ENCODE measurements around the gene SLCO2A1. TPM values are rescaled to one million over a fixed set of nuclear protein-coding genes. Genes with fewer than 3 reads are reported as not detected.
A peak's percentile ranks its signal among the peaks of the same experiment; 100 is the strongest.

SLCO2A1 gene
- total RNA-seq, 1 donor from 2014 or later, result 1.0 TPM

DNA sequence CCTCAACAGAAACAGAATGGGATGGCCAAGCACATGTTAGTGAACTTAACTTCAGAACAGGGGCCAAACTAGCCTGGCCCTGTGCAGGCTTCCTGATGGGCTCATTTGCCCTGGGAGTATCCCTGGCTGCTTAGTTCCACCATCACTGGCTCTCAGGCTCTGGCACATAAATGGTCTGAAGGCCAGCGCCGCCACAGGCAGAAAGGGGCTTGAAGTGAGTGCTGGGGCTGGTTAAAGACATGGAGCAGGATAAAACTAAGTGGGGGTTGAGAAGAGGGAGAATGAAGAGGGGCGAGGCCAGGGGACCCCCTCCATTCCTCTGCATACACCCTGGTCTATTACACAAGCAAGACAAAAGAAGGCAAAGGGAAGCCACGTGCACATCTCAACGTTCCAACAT, 12.2 kb downstream of the SLCO2A1 start:
- no peaks in the 10 kb centered on the region for H3K9me3 Mint-ChIP-seq (ENCODE audit: low read depth)
- no peak for DNase-seq (ENCODE audit: low spot score)

DNA sequence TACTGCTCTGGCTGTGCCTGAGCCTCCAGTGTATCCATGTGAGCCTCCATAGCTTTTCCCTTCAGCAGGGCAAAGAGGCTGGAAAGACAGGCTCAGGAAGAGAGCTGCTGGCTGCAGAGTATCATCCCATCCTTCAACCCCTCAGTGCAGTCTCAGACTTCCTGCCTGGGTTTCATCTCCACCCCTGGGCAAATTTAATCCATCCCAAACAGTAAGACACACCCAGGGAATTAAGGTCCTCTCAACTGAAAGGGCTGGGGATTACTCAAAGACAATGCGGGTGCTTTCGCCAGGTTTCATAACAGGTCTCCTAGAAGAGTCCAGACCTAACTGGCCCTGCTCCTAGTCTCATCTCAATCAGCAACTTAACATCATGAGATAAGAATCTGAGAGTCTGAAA, 15.5 kb downstream of the SLCO2A1 start:
- TF ChIP-seq, protein P1, sequence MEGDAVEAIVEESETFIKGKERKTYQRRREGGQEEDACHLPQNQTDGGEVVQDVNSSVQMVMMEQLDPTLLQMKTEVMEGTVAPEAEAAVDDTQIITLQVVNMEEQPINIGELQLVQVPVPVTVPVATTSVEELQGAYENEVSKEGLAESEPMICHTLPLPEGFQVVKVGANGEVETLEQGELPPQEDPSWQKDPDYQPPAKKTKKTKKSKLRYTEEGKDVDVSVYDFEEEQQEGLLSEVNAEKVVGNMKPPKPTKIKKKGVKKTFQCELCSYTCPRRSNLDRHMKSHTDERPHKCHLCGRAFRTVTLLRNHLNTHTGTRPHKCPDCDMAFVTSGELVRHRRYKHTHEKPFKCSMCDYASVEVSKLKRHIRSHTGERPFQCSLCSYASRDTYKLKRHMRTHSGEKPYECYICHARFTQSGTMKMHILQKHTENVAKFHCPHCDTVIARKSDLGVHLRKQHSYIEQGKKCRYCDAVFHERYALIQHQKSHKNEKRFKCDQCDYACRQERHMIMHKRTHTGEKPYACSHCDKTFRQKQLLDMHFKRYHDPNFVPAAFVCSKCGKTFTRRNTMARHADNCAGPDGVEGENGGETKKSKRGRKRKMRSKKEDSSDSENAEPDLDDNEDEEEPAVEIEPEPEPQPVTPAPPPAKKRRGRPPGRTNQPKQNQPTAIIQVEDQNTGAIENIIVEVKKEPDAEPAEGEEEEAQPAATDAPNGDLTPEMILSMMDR (IDR thresholded peaks at IDR 0.05), result no peak
- peaks cover 16% of the 10 kb centered on the region for H3K4me1 Mint-ChIP-seq (ENCODE audit: low read depth)
- no peak for DNase-seq (ENCODE audit: low spot score)
- H3K27ac Mint-ChIP-seq (ENCODE audit: unreplicated experiment), result no peak overlapping the region
- H3K36me3 Mint-ChIP-seq (ENCODE audit: low read depth), result peaks cover 1% of the 10 kb centered on the region
- no peaks in the 10 kb centered on the region for H3K9me3 Mint-ChIP-seq (ENCODE audit: low read depth)
- no peak overlapping the region for H3K4me3 Mint-ChIP-seq (ENCODE audit: unreplicated experiment)
- no peaks in the 10 kb centered on the region for H3K27me3 Mint-ChIP-seq (ENCODE audit: low read depth)

More for the DNA sequence above, 12.2 kb downstream of the SLCO2A1 start:
- H3K36me3 Mint-ChIP-seq (ENCODE audit: low read depth), result peaks cover 2% of the 10 kb centered on the region
- peaks cover 6% of the 10 kb centered on the region for H3K4me1 Mint-ChIP-seq (ENCODE audit: low read depth)
- no peak overlapping the region for H3K4me3 Mint-ChIP-seq (ENCODE audit: unreplicated experiment)
- TF ChIP-seq, protein P1 (IDR thresholded peaks at IDR 0.05), result no peak
- no peak overlapping the region for H3K27ac Mint-ChIP-seq (ENCODE audit: unreplicated experiment)
- no peaks in the 10 kb centered on the region for H3K27me3 Mint-ChIP-seq (ENCODE audit: low read depth)

DNA sequence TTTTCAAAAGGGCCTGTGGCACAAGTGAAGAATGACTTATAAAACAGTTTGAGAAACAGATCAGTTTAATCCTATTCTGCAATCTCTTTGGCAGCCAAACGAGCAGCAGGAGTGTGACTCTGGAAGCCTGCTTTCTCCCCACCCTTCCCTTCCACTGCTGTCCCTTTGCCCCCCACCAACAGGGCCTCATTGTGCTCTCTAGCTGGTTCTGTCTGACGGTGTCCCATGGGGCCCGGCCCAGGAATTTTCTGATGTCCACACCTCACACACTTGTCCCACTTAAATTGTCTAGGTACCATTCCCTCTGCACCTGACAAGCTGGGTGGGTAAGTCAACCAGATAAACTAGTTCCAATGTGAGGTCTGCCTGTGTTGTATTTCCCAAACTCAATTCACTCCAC, 16.4 kb downstream of the SLCO2A1 start:
- Mint-ChIP-seq H3K4me3 (ENCODE audit: unreplicated experiment) (no peak overlapping the region), H3K9me3 (ENCODE audit: low read depth) (no peaks in the 10 kb centered on the region), H3K27me3 (ENCODE audit: low read depth) (no peaks in the 10 kb centered on the region), H3K36me3 (ENCODE audit: low read depth) (peaks cover 1% of the 10 kb centered on the region), H3K4me1 (ENCODE audit: low read depth) (peaks cover 22% of the 10 kb centered on the region), H3K27ac (ENCODE audit: unreplicated experiment) (no peak overlapping the region)
- TF ChIP-seq, protein P1 (IDR thresholded peaks at IDR 0.05), result no peak
- DNase-seq (ENCODE audit: low spot score), result no peak

- TF ChIP-seq, protein P1 (IDR thresholded peaks at IDR 0.05), result no peak
- Mint-ChIP-seq H3K36me3 (ENCODE audit: low read depth) (peaks cover 6% of the 10 kb centered on the region), H3K27me3 (ENCODE audit: low read depth) (no peaks in the 10 kb centered on the region), H3K9me3 (ENCODE audit: low read depth) (peaks cover 9% of the 10 kb centered on the region), H3K4me1 (ENCODE audit: low read depth) (peaks cover 26% of the 10 kb centered on the region), H3K4me3 (ENCODE audit: unreplicated experiment) (no peak overlapping the region), H3K27ac (ENCODE audit: unreplicated experiment) (peak overlapping the region; percentile 13)
- DNase-seq (ENCODE audit: low spot score), result no peak
Observed at GRCh38 chr3:134009345-134010000, 20.3 kb downstream of the SLCO2A1 start.

DNA sequence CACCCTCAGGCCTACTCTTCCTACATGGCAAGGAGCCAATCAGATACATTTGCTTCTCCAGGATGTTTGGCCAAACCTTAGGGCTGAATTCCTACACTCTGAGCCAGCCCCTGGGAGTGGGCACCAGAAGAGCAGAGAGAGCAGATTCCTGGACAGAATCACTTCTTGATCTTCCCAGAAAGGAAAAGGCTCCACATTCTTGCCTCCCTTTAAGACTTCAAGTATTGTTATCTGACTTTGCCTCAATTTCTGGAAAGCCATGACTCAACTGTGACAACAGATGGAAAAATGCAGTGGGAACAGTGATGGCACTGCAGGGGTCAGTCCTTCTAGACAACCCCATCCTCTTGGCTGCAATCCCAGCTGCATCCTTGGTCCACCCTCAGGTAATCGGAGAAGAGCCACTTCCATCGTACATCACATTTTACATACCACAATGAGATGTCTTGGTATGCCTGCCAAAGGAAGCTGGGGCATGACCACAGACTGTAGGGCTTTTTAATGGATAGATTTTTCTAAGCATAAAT, 21.0 kb downstream of the SLCO2A1 start:
- no peak for DNase-seq (ENCODE audit: low spot score)
- Mint-ChIP-seq H3K27ac (ENCODE audit: unreplicated experiment) (peak overlapping the region; percentile 27), H3K27me3 (ENCODE audit: low read depth) (no peaks in the 10 kb centered on the region), H3K4me3 (ENCODE audit: unreplicated experiment) (no peak overlapping the region), H3K36me3 (ENCODE audit: low read depth) (peaks cover 6% of the 10 kb centered on the region), H3K4me1 (ENCODE audit: low read depth) (peaks cover 26% of the 10 kb centered on the region), H3K9me3 (ENCODE audit: low read depth) (peaks cover 11% of the 10 kb centered on the region)
- TF ChIP-seq, protein P1 (IDR thresholded peaks at IDR 0.05), result no peak
